HG03139 (cell line): ENCODE data around the gene COL24A1.

ENCODE experiments used
- ATAC-seq: cut with Tn5 transposase; IDR thresholded peaks from one replicate; pipeline ENCODE4 v1.9.1; 2021; ENCODE audit not compliant: unreplicated experiment

Gene COL24A1

DNA sequence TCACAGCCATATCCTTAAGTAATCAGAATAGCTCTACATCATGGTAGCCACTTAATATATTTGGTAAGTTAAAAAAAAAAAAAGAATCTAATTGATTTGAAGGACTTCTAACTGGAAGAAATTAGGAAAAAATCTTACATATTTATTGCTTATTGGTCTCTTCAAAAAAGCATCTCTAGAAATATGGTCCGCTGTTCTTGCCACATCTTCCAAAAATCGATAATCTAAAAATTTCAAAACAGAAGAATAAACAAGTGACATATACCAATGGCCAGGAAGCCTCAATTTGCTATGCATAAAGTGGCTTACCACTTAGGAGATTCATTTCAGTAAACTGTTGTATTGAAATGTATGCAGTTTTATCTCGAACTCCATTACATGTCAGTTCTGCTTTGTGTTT, 450.6 kb downstream of the COL24A1 start:
- ATAC-seq: no peak

DNA sequence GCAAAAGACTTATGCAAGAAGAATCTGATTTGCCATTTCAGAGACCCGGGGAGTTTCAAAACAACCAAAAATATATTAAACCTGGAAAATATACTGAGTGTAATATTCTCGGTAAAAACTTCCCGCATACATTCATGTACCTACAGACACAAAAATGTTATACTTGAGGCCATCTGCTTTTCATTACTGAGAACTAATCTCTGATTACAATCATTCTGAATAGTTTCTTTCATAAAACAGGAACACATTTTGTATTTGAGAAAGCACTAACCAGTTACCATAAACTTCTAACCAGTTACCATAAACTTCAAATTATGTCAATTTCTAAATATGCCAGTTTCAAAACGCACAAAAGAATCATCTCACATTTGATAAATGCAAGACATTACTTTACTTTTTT, 456.1 kb downstream of the COL24A1 start:
- ATAC-seq: no peak

DNA sequence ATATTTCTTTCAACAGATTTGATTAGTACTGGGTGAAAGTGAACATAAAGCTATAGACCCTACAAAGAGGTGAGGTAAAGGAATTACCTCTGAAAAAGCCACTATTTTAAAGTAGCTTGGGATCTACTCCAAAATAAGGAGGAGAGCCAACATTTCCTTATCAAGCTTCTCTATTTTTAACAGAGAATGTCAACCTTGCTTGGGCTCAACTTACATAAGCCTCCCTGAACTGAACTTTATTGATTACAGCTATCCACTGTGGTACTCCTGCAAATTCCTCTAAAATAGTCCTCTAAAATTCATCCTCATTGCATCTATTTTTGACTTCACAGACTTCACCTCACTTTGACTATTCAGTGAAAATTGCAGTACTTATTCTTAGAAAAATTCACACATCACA, 458.7 kb downstream of the COL24A1 start:
- ATAC-seq: no peak

DNA sequence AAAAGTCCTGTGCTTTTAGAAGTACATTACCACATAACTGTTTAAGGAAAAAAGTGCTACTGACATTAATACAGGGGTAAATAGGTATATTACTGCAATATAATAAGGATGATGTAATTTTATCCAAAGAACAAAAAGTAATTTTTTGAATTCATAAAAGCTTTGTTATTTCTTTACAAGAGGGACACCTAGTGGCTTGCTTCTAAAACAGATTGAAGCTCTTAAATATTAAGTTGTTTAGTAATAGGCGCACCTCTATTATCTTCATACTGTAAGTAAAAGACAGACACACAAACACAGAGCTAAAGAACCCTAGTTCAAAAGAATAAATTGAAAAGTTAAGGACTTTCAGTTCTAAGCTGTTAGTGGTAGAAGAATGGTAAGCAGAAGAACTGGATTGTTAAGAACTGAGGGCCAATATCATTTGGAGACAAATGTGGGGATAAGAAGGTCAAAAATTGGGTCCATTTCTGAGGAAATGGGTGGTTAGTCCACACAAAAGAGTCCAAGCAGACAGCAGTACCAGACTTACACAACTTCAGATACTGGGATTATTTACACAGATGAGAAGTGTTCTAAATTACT, 463.8 kb downstream of the COL24A1 start:
- ATAC-seq: no peak

DNA sequence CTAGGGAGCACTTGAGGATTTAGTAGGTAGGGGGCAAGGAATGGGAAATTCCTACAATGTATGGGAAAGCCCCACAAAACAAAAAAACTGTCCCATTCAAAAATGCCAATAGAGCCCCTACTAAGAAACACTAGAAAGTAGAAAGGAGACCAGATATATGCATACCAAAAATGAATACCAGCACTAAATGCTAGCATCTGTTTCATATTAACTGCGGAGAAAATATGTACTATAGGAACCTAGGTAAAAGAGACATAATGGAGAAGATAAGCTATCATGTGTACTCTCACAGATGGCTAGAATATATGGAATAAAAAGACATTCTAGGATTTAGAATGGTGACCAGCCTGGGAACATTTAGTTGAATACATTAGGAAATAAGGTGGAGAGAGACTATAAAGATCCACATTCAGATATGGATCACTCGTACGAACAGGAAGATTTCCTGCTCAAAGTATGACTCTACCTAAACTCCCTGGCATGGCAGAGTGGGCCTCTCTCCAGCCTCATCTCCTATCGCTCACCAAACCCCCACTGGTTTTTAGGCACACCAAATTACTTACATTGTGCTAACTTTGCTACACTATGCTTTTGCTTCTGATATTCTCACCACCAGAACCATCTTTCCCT, 466.7 kb downstream of the COL24A1 start:
- no peak for ATAC-seq

DNA sequence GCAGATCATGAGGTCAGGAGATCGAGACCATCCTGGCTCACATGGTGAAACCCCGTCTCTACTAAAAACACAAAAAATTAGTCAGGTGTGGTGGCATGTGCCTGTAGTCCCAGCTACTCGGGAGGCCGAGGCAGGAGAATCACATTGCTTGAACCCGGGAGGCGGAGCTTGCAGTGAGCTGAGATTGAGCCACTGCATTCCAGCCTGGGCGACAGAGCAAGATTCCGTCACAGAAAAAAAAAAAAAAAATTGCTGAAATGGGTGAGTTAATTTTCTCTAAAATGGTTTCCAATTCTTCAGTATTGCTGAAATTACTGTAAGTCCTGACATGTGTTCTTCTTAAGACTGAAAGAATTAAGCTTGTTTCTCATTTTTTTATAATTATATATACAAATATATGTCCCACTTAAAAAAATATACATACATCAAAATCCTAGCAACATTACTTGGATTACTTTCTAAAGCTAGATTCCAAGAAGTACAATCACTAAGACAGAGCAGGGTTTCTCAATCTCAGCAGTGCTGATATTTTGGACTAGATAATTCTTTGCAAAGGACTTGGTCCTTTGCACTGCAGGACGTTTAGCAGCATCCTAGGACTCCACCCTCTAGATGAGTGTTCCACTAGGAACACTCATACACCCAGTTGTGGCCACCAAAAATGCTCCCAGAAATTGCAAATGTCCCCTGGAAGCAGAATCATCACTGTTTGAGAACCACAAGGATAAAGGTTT, 473.1 kb downstream of the COL24A1 start:
- no peak for ATAC-seq

DNA sequence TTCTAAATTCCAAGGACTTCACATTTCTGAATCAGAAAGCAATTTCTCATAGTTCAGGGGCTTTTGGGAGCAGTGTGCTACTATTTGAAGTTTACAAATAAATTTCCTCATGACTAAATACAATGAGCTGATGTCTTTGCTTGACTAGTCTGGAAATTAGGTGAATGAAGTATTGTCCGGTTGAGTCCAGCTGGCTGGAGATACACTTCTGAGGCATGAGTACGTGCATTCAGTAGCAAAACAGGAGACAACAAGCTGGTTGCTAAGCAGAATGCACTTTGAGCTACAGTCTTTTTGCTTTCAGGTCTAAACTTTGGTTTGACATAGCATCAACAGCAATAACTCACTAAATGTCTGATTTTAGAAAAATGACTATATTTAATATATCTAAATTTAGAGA, 475.5 kb downstream of the COL24A1 start:
- no peak for ATAC-seq
